Astrocyte of the spinal cord (primary cell): ENCODE results near the gene HTT.

Experiments
- DNase-seq: peaks from one replicate; pipeline ENCODE4 v3.0.0; 2011; ENCODE audit warnings: low read depth, low spot score
- H3K4me3 ChIP-seq: 2 replicates; pipeline ENCODE4 v1.5.1; 2011; ENCODE audit warnings: low read depth, mild to moderate bottlenecking, low read length, moderate library complexity
- in situ Hi-C: cut with HindIII; loops from 2 replicates; pipeline ENCODE4 v1.10.0; 2017; ENCODE audit warnings: low sequenced_read_pairs
- TF ChIP-seq, protein P1 (sequence below): IDR thresholded peaks from 2 replicates; pipeline ENCODE4 v1.5.1; 2012; ENCODE audit warnings: low read depth, mild to moderate bottlenecking, low read length, inconsistent platforms

Gene HTT

DNA sequence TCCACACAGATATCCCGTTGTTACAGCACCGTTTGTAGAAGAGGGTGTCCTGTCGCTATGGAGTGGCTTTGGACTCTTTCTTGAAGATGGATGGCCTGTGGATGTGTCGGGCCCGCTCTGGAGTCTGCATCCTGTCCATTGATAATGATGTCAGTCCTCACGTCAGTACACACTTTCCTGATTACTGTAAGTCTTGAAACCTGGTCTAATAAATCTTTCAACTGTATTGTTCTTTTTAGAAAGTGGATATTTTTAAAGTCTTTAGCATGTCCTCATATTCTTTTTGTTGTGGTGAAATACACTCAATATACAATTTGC, 189.4 kb downstream of the HTT start:
- in situ Hi-C loops: no loop called here
- no peak for DNase-seq
- TF ChIP-seq, protein P1, sequence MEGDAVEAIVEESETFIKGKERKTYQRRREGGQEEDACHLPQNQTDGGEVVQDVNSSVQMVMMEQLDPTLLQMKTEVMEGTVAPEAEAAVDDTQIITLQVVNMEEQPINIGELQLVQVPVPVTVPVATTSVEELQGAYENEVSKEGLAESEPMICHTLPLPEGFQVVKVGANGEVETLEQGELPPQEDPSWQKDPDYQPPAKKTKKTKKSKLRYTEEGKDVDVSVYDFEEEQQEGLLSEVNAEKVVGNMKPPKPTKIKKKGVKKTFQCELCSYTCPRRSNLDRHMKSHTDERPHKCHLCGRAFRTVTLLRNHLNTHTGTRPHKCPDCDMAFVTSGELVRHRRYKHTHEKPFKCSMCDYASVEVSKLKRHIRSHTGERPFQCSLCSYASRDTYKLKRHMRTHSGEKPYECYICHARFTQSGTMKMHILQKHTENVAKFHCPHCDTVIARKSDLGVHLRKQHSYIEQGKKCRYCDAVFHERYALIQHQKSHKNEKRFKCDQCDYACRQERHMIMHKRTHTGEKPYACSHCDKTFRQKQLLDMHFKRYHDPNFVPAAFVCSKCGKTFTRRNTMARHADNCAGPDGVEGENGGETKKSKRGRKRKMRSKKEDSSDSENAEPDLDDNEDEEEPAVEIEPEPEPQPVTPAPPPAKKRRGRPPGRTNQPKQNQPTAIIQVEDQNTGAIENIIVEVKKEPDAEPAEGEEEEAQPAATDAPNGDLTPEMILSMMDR: no peak
- H3K4me3 ChIP-seq: no peak overlapping the region

GRCh38 chr4:3266076-3266475, 191.6 kb downstream of the HTT start:
- TF ChIP-seq, protein P1: no peak
- no peak overlapping the region for H3K4me3 ChIP-seq
- in situ Hi-C loops: no loop called here
- DNase-seq: no peak

- no peak for DNase-seq
- in situ Hi-C loops: no loop called here
- no peak overlapping the region for H3K4me3 ChIP-seq
- TF ChIP-seq, protein P1: no peak
Measured at GRCh38 chr4:3267576-3268394, 193.3 kb downstream of the HTT start.

DNA sequence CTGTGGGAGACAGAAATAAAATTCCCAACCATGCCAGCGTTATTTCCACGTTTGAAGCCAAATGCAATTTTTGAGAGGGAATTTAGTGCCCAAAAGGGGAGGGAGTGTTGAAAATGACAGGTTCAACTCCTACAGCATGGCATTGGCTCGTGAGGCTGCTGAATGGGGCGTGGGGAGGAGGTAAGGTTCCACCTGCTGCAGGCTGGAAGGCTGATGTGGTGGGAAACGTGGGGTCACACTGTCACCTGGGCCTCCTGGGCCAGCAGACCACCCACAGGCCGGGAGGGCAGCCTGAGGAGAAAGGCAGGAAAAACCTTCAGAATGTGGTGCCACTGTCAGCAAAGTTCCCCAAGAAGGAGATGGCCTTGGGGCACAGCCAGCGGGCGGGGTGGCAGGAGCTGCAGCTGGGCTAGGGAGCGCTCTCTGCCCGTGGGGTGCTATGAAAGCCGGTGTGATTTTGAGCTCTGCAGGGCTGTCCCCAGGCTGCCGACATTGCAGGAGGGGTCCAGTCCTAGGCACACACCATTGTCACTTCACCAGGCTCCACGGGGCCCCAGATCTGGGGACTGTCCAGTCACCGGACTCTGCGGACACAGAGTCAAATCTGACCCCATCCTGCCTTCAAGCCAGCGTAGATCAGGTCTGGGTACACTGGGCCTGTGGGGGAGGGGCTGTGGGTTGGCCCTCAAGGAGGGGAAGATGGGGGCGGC, 194.1 kb downstream of the HTT start:
- H3K4me3 ChIP-seq: no peak overlapping the region
- in situ Hi-C loops: no loop called here
- DNase-seq: no peak
- TF ChIP-seq, protein P1: no peak

DNA sequence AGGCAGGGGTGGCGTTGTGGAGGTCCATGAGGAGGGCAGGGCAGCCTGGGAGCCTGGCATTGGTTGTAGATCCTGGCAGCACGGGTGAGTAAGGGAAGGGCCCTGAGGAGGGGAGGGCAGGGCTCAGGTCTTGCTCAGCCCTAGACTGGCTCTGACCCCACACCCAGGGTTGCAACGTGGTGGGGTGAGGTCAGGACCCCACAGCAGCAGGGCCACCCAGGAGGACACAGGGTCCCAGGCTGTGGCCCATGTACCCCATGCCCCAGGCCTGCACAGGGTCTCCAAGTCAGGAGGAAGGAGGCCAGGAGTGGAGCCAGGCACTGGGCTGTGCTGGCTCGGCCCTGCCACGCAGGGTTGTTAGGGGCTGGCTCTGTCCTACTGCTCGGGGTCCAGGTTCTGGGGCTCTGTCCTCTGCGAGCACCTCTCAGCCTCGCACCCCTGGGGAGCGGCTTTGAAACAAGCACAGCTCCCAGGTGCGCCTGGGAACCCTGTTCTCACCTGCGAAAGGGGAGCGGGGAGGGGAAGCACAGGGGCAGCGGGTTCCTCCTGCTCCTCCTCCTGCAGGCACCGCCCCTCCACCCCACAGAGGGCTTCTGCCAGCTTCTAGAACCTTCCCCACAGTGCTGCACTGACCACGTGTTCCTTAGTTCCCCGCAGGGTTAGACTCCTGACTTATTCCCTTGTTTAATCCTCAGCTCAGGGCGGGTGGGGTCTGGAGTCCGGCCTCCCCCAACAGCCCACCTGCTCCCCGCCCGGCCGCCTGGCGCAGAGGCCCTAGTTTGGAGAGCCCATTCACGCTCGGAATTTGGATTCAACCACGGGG, 194.8 kb downstream of the HTT start:
- DNase-seq: no peak
- in situ Hi-C loops: no loop called here
- TF ChIP-seq, protein P1: no peak
- H3K4me3 ChIP-seq: no peak overlapping the region

GRCh38 chr4:3269991-3270611, 195.6 kb downstream of the HTT start:
- TF ChIP-seq, protein P1: no peak
- DNase-seq: no peak
- in situ Hi-C loops: no loop called here
- no peak overlapping the region for H3K4me3 ChIP-seq
